Measurements from ENCODE around the gene APOBEC2.

Gene APOBEC2

GRCh38 chr6:41040940-41041536 lies 12.0 kb upstream of the APOBEC2 start:
- no peak for DNase-seq (ENCODE audit: low spot score)
- in situ Hi-C loops (cut with MboI; ENCODE audit: low sequenced_read_pairs, unreplicated experiment), result no loop called here
- TF ChIP-seq CTCF (IDR thresholded peaks at IDR 0.05; ENCODE audit: borderline replicate concordance, control extremely low read depth, extremely low read depth, insufficient read depth, missing control alignments), result no peak

GRCh38 chr6:41042226-41043055 lies 10.6 kb upstream of the APOBEC2 start, which contains the start of gene TSPO2:
TSS of gene TSPO2 (plus strand) at chr6:41042467. CDS start at chr6:41042986, 519 bp downstream.
- in situ Hi-C loops (cut with MboI; ENCODE audit: low sequenced_read_pairs, unreplicated experiment), result no loop called here
- no peak for TF ChIP-seq CTCF (IDR thresholded peaks at IDR 0.05; ENCODE audit: borderline replicate concordance, control extremely low read depth, extremely low read depth, insufficient read depth, missing control alignments)
- DNase-seq (ENCODE audit: low spot score), result no peak

DNA sequence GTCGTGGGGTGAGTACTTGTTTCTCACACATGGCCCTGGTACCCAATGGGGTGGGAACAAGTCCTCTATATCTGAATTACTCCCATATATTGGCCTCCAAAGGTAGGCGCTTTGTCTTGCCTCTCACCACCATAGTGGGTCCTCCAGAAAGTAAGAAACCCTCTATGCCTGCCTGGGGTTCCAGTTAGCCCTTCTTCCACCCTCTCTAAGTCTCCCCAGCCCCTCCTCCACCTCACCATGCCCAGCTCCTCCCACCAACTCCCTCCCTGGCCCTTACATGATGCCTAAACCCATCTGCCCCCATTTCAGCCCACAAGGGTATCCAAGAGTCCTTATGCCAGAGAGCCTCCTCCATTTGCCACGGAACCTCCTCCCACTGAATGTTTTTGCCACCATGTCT lies 9.9 kb upstream of the APOBEC2 start:
- in situ Hi-C loops (cut with MboI; ENCODE audit: low sequenced_read_pairs, unreplicated experiment), result no loop called here
- no peak for TF ChIP-seq CTCF (IDR thresholded peaks at IDR 0.05; ENCODE audit: borderline replicate concordance, control extremely low read depth, extremely low read depth, insufficient read depth, missing control alignments)
- DNase-seq (ENCODE audit: low spot score), result no peak

DNA sequence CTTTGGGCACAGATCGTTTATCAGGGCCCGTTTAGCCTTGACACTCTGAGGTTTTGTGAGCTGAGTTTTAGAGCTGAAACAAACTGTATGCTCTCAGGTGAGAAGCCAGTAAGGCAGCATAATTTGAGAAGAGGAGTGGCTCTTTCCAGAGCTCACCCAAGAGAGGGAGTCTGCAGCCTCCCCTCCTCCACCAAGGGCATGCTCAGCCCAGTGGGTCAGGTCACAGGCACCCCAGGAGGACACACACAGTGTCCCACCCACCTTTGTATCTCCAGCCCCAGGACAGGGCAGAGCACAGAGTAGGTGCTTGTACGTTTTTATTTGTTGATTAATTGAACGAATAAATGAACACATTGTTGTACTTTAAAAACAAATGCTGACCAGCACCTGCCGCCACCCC lies 7.3 kb upstream of the APOBEC2 start:
- DNase-seq (ENCODE audit: low spot score), result no peak
- in situ Hi-C loops (cut with MboI; ENCODE audit: low sequenced_read_pairs, unreplicated experiment), result no loop called here
- no peak for TF ChIP-seq CTCF (IDR thresholded peaks at IDR 0.05; ENCODE audit: borderline replicate concordance, control extremely low read depth, extremely low read depth, insufficient read depth, missing control alignments)

DNA sequence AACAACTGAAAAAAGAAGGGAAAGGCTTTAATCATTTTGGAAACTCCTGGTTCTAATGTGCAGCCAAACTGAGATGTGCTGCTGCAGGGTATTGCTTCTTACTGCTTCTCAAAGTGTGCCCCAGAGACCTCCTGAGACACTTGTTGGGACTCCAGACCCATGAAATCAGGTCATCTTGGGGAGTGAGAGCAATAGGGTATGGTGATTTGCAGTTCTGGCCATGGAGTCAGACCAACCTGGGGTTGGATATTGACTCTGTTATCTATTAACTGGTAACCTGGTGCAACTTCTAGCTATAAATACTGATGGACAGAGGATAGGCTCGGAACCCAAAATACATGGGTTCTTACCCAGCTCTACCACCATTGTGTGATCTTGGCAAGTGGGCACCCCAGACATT lies 6.9 kb upstream of the APOBEC2 start:
- in situ Hi-C loops (cut with MboI; ENCODE audit: low sequenced_read_pairs, unreplicated experiment), result no loop called here

GRCh38 chr6:41047306-41047705 lies 5.7 kb upstream of the APOBEC2 start:
- DNase-seq (ENCODE audit: low spot score), result no peak
- no peak for TF ChIP-seq CTCF (IDR thresholded peaks at IDR 0.05; ENCODE audit: borderline replicate concordance, control extremely low read depth, extremely low read depth, insufficient read depth, missing control alignments)
- in situ Hi-C loops (cut with MboI; ENCODE audit: low sequenced_read_pairs, unreplicated experiment), result no loop called here

More for the DNA sequence above, 6.9 kb upstream of the APOBEC2 start:
- no peak for DNase-seq (ENCODE audit: low spot score)
- no peak for TF ChIP-seq CTCF (IDR thresholded peaks at IDR 0.05; ENCODE audit: borderline replicate concordance, control extremely low read depth, extremely low read depth, insufficient read depth, missing control alignments)

All from GM13976 (cell line).